OCI-LY7 (cell line): ENCODE measurements around the gene DENND10. TPM values are rescaled to one million over a fixed set of nuclear protein-coding genes. Genes with fewer than 3 reads are reported as not detected.

ENCODE experiments used
- BruUV-seq: library from RNA; stranded (reverse); fragments of 400-500 nt; replicated peaks from 2 replicates; lab custom pipeline; 2021; lab: Mats Ljungman, UMichigan
- CTCF ChIA-PET: fragments of 300-600 bp; sonication (Branson Sonifier 250); formaldehyde crosslinking; loops from one replicate; lab custom pipeline; 2022; ENCODE audit warnings: antibody characterized with exemption; ENCODE audit not compliant: unreplicated experiment; lab: Charles Lee
- POLR2A ChIA-PET: fragments of 300-600 bp; sonication (Branson Sonifier 250); formaldehyde crosslinking; loops from one replicate; lab custom pipeline; 2022; ENCODE audit warnings: antibody characterized with exemption; lab: Charles Lee
- DNase-seq: peaks from one replicate; pipeline ENCODE4 v3.0.0-alpha.2; 2015; ENCODE audit warnings: low spot score
- H2AFZ ChIP-seq: fragments of 200-600 bp; sonication (generic), shearing (Covaris generic); 2 replicates; pipeline ENCODE4 v1.6.1; 2014; ENCODE audit warnings: mild to moderate bottlenecking, antibody characterized with exemption, low read length, moderate library complexity
- H3K27ac ChIP-seq: fragments of 200-600 bp; sonication (generic); 2 replicates; pipeline ENCODE4 v1.5.1; 2014; ENCODE audit warnings: mixed run types, low read depth, mild to moderate bottlenecking, moderate library complexity, low read length, inconsistent platforms; ENCODE audit not compliant: poor library complexity, severe bottlenecking
- H3K36me3 ChIP-seq: fragments of 200-600 bp; sonication (generic); 2 replicates; pipeline ENCODE4 v1.6.1; 2014; ENCODE audit warnings: mild to moderate bottlenecking, antibody characterized with exemption, low read length, moderate library complexity, mixed read lengths; ENCODE audit not compliant: insufficient read depth
- H3K4me1 ChIP-seq: fragments of 200-600 bp; sonication (generic); 2 replicates; pipeline ENCODE4 v1.5.1; 2014; ENCODE audit warnings: mild to moderate bottlenecking, low read length; ENCODE audit not compliant: insufficient read depth, poor library complexity, severe bottlenecking
- H3K4me2 ChIP-seq: fragments of 200-600 bp; sonication (generic); 2 replicates; pipeline ENCODE4 v1.6.1; 2014; ENCODE audit warnings: mild to moderate bottlenecking, low read length
- H3K4me3 ChIP-seq: fragments of 200-600 bp; sonication (generic); 2 replicates; pipeline ENCODE4 v1.5.1; 2014; ENCODE audit warnings: mild to moderate bottlenecking, low read depth, low read length; ENCODE audit not compliant: poor library complexity, severe bottlenecking
- H3K79me2 ChIP-seq: fragments of 200-600 bp; sonication (generic); 2 replicates; pipeline ENCODE4 v1.6.1; 2016; ENCODE audit warnings: low read depth, mild to moderate bottlenecking, low read length, moderate library complexity, mixed read lengths; ENCODE audit not compliant: insufficient read depth
- H3K9me2 ChIP-seq: fragments of 200-600 bp; sonication (generic); 2 replicates; pipeline ENCODE4 v1.6.1; 2016; ENCODE audit warnings: mild to moderate bottlenecking, low read length, mixed read lengths; ENCODE audit not compliant: insufficient read depth
- H3K9me3 ChIP-seq: fragments of 200-600 bp; sonication (generic); 2 replicates; pipeline ENCODE4 v1.6.1; 2014; ENCODE audit warnings: mild to moderate bottlenecking, mixed run types, low read length, mixed read lengths
- H4K20me1 ChIP-seq: fragments of 200-600 bp; sonication (generic); 2 replicates; pipeline ENCODE4 v1.6.1; 2014; ENCODE audit warnings: mild to moderate bottlenecking, antibody characterized with exemption, low read length, moderate library complexity, mixed read lengths; ENCODE audit not compliant: insufficient read depth
- CTCF ChIP-seq: fragments of 200-600 bp; sonication (generic); conservative IDR thresholded peaks from 2 replicates; pipeline ENCODE4 v1.5.1; 2014; ENCODE audit warnings: mild to moderate bottlenecking, antibody characterized with exemption, low read length, moderate library complexity, mixed read lengths
- EZH2phosphoT487 ChIP-seq: fragments of 200-600 bp; sonication (generic); IDR thresholded peaks from 2 replicates; pipeline ENCODE4 v1.6.1; 2018; ENCODE audit warnings: low read depth, borderline replicate concordance, mild to moderate bottlenecking, mixed run types, antibody characterized with exemption, low read length, moderate library complexity, mixed read lengths
- intact Hi-C: fragments of 100-400 bp; cut with micrococcal nuclease; formaldehyde crosslinking; loops from one replicate; pipeline ENCODE4 v1.10.0; 2022; ENCODE audit not compliant: unreplicated experiment
- total RNA-seq, 2 experiments: library from RNA; depleted of rRNA in 1 of 2; stranded (reverse); fragments of >200 nt in 1 of 2; shearing (Covaris generic) in 1 of 2; gene quantifications; 2 replicates each; pipeline ENCODE4 v1.2.3, GENCODE V29; 2014 to 2022

DENND10 gene
- total RNA-seq, 2 experiments from 2014 or later, result 17.8 to 27.1 TPM

- POLR2A ChIA-PET, result interaction anchor here (0.5 to 1.8 kb wide), 7 partner anchors 9 to 1734 kb away, joined by 3 to 9 read pairs (median 4); no protein-coding TSS in a partner anchor
- BruUV-seq, result no TSS peak
- CTCF ChIA-PET, result no interaction called here
Measured at GRCh38 chr10:119153041-119153440, 49.1 kb downstream of the DENND10 start.

GRCh38 chr10:119153661-119154060, 49.7 kb downstream of the DENND10 start:
- ChIA-PET CTCF (no interaction called here), POLR2A (interaction anchor here (0.6 to 1.1 kb wide), 3 partner anchors 9 to 1140 kb away, joined by 3 to 4 read pairs (median 3); no protein-coding TSS in a partner anchor)
- no peak overlapping the region for H3K4me2 ChIP-seq
- H3K36me3 ChIP-seq, result peaks cover 89% of the 10 kb centered on the region
- DNase-seq, result no peak
- no peak overlapping the region for H2AFZ ChIP-seq
- H3K27ac ChIP-seq, result no peak overlapping the region
- TF ChIP-seq EZH2phosphoT487, result no peak
- TF ChIP-seq CTCF, result no peak
- no peaks in the 10 kb centered on the region for H3K79me2 ChIP-seq
- peaks cover 4% of the 10 kb centered on the region for H3K4me1 ChIP-seq
- no peak overlapping the region for H3K4me3 ChIP-seq
- no peaks in the 10 kb centered on the region for H3K9me3 ChIP-seq
- BruUV-seq, result no TSS peak
- intact Hi-C loops, result no loop called here
- no peaks in the 10 kb centered on the region for H4K20me1 ChIP-seq
- H3K9me2 ChIP-seq, result no peaks in the 10 kb centered on the region

More at GRCh38 chr10:119153041-119153440, 49.1 kb downstream of the DENND10 start:
- intact Hi-C loops, result no loop called here
- H3K4me3 ChIP-seq, result no peak overlapping the region
- TF ChIP-seq CTCF (no peak), EZH2phosphoT487 (no peak)
- peaks cover 89% of the 10 kb centered on the region for H3K36me3 ChIP-seq
- no peak overlapping the region for H2AFZ ChIP-seq
- no peaks in the 10 kb centered on the region for H3K9me3 ChIP-seq
- no peak overlapping the region for H3K27ac ChIP-seq
- no peaks in the 10 kb centered on the region for H3K9me2 ChIP-seq
- no peaks in the 10 kb centered on the region for H4K20me1 ChIP-seq
- peaks cover 4% of the 10 kb centered on the region for H3K4me1 ChIP-seq
- DNase-seq, result no peak
- H3K4me2 ChIP-seq, result no peak overlapping the region
- no peaks in the 10 kb centered on the region for H3K79me2 ChIP-seq

GRCh38 chr10:119159332-119159731, 55.4 kb downstream of the DENND10 start:
- ChIA-PET POLR2A (no interaction called here), CTCF (no interaction called here)
- DNase-seq, result no peak
- Histone ChIP-seq H3K4me1 (peaks cover 4% of the 10 kb centered on the region), H2AFZ (no peak overlapping the region), H4K20me1 (no peaks in the 10 kb centered on the region), H3K79me2 (peaks cover 5% of the 10 kb centered on the region; the same call in 1 of the 2 replicates), H3K4me2 (no peak overlapping the region), H3K9me2 (no peaks in the 10 kb centered on the region), H3K4me3 (no peak overlapping the region), H3K36me3 (peaks cover 76% of the 10 kb centered on the region), H3K27ac (no peak overlapping the region), H3K9me3 (no peaks in the 10 kb centered on the region)
- TF ChIP-seq CTCF (no peak), EZH2phosphoT487 (no peak)
- BruUV-seq, result no TSS peak
- intact Hi-C loops, result no loop called here
